GM21529 (cell line): ENCODE results near the gene ECSCR.
A peak's percentile ranks its signal among the peaks of the same experiment; 100 is the strongest.
"Not testable (repeated sequence)": the region's sequence is repeated elsewhere in the genome, so short reads cannot be mapped to it uniquely, and the experiment has no call there.

Experiments used
- ATAC-seq: cut with Tn5 transposase; IDR thresholded peaks from one replicate; pipeline ENCODE4 v1.9.1; 2021; ENCODE audit not compliant: unreplicated experiment

Gene ECSCR

GRCh38 chr5:139446956-139447779 lies 15.4 kb downstream of the ECSCR start:
- peak; percentile 68 for ATAC-seq

DNA sequence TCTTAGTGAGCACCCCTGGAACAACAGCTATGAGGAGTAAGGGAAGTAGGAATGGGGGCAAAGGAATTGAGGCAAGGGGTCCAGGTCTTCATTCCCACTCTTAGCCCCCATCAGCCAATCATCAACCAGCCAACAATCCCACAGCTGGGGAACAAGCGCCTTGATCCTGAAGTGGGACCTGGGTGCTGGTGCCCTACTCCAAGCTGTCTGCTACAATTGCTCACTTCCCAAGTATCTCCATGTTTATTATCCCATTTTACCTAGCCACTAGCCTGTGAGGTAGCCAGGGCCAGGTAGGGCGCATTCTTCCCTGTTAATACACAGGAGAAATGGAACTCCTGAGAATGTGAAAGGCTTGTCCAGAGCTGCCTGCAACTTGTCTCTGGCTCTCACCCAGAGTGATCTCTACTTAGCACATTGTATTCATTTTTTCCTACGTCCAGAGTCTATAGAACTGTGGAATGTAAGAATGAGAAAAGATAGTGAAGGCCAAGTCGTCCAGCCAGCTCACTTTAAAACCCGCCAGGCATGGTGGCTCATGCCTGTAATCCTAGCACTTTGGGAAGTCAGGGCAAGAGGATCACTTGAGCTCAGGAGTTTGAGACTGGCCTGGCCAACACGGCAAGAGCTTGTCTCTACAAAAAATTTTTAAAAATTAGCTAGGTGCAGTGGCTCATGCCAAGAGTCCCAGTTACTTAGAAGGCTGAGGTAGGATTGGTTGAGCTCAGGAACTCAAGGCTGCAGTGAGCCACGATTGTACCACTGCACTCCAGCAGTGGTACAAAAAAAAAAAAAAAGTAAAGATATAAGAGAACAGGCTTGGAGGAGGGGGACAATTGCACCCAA lies 17.0 kb downstream of the ECSCR start:
- no peak for ATAC-seq

DNA sequence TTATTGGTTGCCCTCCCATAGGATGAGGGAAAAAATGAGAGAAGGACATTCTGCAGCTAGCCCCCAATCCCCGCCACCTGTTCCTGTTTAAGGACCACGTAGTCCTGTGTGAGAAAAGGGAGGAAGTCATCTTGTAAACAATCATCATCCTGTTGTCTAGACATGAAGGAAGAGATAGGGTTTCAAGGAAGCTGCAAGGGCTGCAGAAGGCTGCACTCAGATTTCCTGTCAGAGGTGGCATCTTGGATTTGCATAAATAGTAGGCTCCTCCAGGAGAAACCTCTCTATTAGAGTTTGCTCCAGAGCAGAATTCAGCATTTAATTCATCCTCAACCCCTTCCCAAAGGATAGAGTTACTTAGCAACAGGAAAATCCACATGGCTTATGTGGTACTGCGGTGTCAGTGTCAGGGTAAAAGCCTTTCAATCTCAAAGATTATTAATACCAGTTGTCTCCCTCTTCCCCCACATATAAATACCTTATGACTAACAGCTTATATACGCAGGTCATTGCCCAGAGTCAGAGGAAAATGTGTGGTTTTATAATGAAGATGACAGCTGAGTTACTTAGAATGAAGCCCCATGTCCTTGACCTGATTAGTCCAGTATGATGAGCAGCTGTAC lies 18.6 kb downstream of the ECSCR start:
- no peak for ATAC-seq

DNA sequence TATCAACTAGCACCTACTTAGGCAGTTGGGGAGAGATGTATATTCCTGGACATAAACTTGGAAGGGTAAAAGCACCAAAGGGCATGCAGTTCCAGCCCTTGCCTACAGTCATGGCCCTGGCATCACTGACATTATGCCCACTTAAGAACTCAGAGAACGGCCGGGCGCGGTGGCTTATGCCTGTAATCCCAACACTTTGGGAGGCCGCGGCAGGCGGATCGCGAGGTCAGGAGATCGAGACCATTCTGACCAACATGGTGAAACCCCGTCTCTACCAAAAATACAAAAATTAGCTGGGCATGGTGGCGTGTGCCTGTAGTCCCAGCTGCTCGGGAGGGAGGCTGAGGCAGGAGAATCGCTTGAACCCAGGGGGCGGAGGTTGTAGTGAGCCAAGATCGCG lies 22.1 kb downstream of the ECSCR start:
- not testable (repeated sequence) for ATAC-seq

GRCh38 chr5:139439013-139439903 lies 23.3 kb downstream of the ECSCR start, which contains the start of gene DNAJC18:
Gene DNAJC18 (minus strand): TSS chr5:139439525. CDS start chr5:139439445, 80 bp downstream.
- ATAC-seq = peak; percentile 89

GRCh38 chr5:139438707-139439012 lies 23.9 kb downstream of the ECSCR start:
- ATAC-seq = no peak

DNA sequence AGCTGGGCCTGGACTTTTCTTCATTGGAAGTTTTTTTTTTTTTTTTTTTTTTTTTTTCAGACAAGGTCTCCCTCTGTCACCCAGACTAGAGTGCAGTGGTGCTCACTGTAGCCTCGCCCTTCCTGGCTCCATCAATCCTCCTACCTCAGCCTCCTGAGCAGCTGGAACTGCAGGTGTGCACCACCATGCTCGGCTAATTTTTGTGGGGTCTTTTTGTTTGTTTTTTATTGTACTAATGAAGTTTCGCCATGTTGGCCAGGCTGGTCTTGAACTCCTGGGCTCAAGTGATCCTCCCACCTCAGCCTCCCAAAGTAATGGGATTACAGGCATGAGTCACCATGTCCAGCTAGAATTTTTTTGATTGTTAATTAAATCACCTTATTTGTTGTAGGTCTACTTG lies 26.9 kb downstream of the ECSCR start:
- ATAC-seq = no peak

- no peak for ATAC-seq
Measured at GRCh38 chr5:139431706-139432105, 30.8 kb downstream of the ECSCR start.

- no peak for ATAC-seq
Measured at GRCh38 chr5:139430015-139430414, 32.5 kb downstream of the ECSCR start.

DNA sequence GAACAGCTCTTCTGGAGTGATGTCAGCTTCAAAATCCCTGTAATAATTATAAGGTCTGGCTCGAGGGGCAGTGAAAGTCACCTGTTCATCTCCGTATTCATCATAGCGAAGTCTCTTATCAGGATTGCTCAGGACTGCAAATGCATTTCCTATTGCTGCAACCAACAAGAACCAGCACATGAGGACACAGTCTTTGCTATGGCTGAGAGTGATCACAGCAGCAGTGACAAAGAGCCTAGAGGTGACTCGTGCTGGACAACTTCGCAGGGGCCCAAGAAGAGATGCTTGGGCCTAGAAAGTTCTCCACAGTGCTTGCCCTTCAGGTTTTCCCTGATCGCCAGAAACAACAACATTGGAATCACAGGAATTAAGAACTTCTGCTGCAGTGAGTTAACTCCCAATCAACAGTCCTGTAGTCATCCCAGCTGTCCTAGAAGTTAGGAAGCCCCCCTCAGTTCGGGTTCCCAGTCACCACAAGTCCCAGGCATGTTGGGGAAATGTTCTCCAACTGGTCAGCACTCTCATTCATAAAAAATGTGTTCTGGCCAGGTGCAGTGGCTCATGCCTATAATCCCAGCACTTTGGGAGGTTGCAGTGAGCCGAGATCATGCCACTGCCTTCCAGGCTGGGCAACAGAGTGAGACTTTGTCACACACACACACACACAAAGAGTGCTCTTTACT lies 36.2 kb downstream of the ECSCR start:
- no peak for ATAC-seq

- no peak for ATAC-seq
Measured at GRCh38 chr5:139425497-139425896, 37.0 kb downstream of the ECSCR start.

DNA sequence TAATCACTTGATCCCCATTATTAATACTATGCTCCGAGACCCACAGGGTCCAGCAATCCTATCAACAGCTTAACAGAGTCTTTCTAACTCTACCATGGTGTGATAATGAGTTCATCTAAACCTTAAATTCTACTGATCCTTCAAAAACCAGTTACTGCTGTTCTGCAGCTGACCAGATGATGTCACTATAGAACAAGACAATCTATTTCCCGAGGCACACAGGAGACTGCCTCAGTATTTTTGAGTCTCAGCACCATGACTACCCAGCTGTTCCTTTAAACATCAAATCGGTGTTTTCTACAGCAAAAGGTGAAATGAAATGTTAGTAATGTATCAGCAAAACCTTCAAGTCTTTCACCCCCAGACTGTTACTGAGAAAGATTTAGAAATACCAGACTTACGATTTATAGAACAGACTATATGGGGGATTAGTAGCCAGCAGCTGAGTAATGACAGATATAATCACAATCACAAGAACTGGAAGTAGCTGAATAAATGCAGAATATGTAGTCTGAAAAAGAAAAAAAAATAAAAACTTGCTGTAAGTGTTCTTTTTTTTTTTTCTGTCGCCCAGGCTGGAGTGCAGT lies 40.1 kb downstream of the ECSCR start:
- ATAC-seq = peak; percentile 68

DNA sequence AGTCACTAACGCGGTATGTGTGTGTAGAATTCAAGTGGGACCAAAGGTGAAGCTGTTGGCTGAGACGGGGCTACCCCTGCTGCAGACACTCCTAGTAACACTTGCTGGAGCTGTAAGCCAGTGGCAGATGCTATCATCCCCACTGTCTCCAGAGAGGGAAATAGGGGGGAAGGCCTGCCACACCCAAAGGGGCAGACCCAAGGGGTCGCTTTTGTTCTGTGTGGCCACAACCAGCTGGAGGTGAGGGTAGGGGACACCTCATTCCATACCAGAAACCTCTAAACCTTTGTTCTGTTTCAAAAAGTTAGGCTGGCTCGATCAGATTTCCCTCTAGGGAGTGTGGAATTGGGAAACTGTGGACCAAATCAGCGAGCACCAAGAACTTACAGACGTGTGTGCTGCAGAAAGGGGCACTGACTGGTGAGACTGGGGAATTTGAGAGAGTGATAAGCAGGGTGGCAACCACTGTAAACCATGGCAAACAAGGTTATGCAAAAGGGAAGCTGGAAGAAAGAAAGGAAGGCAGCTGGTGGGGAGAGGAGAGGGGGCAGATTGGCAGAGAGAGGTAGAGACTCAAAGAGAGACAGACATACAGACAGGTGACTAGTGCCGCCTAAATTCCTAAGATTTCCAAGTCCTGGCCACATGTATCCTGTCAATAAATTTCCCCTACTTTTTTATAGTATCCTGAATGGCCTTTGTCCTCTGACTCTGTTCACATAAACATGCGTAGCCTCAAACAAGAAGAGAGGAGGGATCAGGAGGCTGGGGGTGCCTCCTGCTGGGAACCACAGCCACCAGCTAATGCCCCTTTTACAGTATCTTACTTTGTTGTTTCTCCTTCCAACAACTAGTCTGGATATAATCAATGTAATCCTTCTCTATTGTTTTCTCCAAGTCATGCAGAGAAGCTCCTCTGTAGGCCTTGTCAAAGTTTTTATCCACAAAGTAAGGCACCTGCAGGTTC lies 43.0 kb downstream of the ECSCR start:
- ATAC-seq = no peak

GRCh38 chr5:139418793-139419192 lies 43.8 kb downstream of the ECSCR start:
- ATAC-seq = no peak

- ATAC-seq = no peak
Measured at GRCh38 chr5:139417214-139417613, 45.3 kb downstream of the ECSCR start.

- ATAC-seq = no peak
Measured at GRCh38 chr5:139416651-139417050, 45.9 kb downstream of the ECSCR start.

DNA sequence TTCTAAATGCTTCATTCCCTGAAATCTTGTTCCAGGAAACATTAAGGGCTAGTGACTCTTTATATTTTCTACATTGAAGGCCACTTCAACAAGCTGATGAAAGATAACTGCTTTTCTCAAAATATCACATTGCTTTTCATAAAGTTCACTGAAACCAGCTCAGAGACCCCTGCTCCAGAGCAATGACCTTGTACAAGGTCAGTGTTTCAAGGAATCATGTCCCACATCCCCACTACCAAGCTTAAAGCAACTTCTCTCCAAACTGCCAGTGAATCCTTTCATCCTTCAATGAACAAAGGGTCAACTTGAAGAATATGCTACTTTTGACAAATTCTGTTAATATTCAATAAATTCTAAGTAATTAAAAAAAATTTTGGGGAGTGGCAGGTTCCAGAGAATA lies 46.7 kb downstream of the ECSCR start:
- no peak for ATAC-seq

DNA sequence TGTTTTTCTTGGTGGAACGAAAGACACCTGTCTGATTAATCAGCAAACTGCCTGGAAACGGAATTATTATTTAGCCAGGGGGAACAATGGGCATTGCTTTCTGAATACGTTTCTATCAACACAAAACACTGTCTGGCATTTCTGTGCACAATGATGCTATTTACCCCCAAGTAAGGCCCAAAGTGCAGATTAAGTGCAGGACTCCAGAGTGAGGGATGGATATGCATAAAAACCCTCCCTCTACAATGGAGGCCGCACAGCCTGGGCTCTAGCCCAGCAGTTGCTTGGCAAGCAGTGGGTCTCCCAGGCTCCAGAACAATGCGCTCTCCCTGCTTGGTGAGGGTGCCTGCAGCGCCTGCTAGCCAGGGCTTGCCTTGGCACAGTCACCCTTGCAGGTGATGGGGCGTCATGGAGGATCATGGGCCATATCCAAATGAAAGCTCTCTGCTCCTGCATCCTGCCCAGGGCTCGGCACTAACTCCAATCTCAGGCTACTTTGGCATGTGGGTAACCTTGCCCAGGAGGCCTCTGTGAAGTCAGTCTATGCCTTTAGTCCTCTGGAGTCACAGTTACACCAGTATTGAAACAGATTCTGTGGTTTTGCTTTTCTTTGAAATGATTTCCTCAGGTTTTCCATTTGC lies 47.2 kb downstream of the ECSCR start:
- no peak for ATAC-seq
